NOMO-1 treated with DMSO at 0.1 percent for 48 hours (cell line): ENCODE data around the gene LNX2.

ENCODE experiments used
- DNase-seq: peaks from one replicate; lab custom pipeline; 2025; ENCODE audit not compliant: unreplicated experiment; lab: John Stamatoyannopoulos, UW

Gene LNX2

GRCh38 chr13:27613628-27614027 is 6.7 kb downstream of the LNX2 start:
- no peak for DNase-seq

DNA sequence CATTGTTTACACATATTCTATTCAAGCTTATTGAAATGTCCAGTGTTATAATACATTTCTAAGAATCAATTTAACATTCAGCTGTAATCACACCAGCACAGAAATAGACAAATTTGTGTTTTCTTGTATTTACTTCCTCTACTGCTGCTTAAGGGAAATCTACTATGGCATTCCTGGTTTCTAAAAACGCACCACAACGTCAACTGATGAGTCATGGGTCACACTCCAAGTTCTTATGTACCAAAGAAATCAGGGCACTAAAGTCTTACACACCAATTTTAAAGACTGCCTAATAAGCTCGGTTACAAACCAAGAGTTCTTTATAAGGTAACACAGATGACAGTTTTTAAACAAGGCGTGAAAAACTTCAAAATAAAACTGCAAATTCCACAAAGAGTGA is 13.2 kb downstream of the LNX2 start:
- DNase-seq: peak; percentile 15

DNA sequence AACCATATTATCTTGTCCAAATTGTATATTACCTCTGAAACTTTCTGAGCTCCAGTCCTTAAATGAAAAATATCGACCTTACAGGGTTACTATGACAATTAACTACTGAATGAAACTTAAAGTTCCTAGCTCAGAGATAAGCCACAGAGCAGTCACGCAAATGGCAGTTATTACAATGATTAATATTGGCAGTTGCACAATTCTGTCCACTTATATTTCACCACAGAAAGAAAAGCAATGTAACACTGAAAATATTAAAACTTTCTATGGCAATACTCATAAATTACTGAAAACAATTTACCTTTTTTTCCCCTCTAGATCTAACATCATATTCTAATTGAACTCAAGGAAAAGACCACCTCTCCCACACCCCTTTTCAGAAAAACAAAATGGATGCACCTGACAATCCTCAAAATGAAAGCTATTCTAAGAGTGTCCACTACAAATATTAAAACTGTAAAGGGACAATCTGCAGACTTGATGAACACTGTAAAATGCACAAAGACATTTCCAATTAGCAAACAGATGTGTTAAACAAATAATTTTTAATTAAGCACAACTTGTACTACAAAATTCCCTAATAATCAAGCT is 14.6 kb downstream of the LNX2 start:
- peak; percentile 85 for DNase-seq

- no peak for DNase-seq
Measured at GRCh38 chr13:27605099-27605498, 15.2 kb downstream of the LNX2 start.

- peak; percentile 53 for DNase-seq
Measured at GRCh38 chr13:27601803-27602202, 18.5 kb downstream of the LNX2 start.

- DNase-seq: peak; percentile 64
Measured at GRCh38 chr13:27601208-27601607, 19.1 kb downstream of the LNX2 start.

- DNase-seq: no peak
Measured at GRCh38 chr13:27600711-27601110, 19.6 kb downstream of the LNX2 start.

GRCh38 chr13:27599845-27600553 is 20.3 kb downstream of the LNX2 start:
- DNase-seq: no peak

GRCh38 chr13:27599096-27599495 is 21.2 kb downstream of the LNX2 start:
- DNase-seq: no peak

- peak; percentile 50 for DNase-seq
Measured at GRCh38 chr13:27595055-27595811, 25.1 kb downstream of the LNX2 start.

DNA sequence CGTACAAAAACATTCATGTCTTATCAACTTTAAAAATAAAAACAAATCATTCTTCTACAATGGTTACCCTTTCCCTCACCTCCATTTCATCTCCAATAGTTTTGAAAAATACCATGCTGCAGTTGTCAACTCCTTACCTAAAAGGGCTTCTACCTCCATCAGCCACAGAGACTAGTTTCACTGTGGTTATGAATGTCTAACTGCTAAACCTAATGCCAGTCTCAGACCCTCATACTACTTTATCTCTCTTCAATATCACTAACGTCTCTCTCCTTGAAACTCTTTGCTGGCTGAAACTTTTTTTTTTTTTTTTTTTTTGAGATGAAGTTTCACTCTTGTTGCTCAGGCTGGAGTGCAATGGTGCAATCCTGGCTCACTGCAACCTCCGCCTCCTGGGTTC is 27.1 kb downstream of the LNX2 start:
- DNase-seq: no peak

DNA sequence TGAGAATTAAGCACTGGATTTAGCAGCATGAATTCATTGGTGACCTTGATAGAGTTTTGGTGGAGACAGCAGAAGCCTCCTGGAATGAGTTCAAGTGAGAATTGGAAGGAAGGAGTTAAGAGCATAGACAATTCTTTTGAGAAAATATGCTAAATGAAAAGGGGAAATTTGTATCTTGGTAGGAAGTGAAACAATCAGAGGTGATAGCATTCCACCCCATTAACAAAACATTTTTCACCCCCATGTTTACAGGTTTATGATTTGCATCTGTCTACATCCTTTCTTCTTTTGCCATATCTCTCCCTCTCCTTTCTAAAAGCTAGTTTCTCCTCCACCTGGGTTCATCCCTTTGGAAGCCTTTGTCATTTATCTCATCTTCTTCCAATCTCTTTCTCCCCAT is 27.5 kb downstream of the LNX2 start:
- no peak for DNase-seq

DNA sequence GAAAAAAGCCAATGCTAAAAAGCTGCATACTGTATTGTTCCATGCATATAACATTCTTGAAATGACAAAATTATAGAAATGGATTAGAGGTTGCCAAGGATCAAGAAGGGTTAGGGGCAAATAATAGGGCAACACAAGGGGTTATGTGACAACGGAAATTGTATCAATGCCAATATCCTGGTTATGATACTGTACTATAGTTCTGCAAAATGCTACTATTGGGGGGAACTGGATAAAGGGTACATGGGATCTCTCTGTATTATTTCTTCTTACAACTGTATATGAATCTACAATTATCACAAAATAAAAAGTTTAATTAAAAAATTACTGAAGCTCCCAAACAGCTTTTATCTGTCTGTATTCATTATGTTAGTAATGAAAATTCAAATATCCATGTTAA is 31.9 kb downstream of the LNX2 start:
- no peak for DNase-seq

- DNase-seq: no peak
Measured at GRCh38 chr13:27587095-27587746, 33.1 kb downstream of the LNX2 start.

DNA sequence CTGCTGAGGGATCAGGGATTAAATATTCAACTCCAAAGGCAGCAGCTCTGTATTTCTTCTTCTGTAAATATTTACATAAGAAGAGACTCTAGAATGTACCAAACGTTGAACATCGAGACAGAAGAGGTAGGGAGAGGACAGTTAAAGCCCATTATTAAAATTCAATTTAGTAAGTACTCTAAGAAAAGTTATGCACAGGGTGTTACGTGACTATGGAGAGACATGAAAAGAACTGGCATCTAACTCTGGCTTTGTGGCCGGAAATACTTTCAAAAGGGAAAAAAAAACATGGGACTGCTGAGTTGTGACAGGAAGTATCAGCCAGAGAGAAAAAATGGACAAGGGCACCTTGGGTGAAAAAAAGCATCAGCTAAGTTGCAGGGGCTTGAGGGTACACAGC is 36.7 kb downstream of the LNX2 start:
- DNase-seq: no peak

DNA sequence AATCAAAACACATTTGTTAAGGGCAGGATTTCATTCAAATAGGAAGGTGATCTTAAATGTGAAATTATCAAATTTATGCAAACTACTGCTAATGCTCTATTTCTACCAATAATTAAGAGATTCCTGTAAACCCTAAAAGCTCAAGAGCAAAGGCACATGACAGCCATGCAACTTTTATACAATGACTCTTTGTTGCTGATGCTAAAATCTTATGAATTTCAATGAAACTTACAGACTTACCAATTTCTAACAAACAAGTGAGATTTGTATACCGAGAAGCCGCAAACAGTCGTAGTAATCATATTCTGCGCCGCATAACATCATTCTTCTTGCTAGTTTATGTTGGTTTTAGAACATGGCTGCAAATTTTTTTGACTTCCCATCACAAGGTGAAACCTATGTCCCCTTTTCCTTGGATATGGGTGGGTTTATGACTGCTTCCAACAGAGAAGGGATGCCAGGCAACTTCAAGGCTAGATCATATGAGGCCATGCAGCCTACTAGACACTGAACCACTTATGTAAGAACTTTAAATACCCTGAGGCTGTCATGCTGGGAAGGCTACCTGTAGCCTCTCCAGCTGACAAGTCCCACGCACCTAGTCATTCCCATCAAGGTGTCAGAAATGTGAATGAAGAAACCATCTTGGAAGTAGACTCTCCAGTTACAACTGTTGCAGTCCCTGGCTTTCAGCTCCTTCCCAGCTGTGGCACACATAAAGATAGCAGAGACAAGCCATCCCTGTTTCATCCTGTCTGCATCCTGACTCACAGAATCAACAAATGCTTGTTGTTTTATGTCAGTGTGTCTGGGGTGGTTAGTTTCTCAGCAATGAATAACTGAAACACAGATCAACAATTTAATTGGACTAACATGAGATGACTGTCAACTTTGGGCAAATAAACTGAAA is 42.0 kb downstream of the LNX2 start:
- no peak for DNase-seq

DNA sequence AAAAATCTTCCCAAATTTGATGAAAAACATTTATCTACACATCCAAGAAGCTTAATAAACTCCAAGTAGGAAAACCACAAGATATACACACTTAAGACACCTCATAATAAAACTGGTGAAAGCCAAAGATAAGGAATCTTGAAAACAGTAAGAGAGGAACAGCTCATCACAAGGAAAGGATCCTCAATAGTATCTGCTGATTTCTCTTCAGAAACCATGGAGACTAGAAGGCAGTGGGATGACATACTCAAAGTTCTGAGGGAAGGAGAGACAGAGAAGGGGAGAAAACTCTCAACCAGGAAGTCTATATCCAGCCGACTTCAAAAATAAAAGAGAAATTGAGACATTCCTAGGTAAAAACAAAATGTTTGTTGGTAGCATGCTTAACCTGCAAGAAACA is 45.7 kb downstream of the LNX2 start:
- no peak for DNase-seq

DNA sequence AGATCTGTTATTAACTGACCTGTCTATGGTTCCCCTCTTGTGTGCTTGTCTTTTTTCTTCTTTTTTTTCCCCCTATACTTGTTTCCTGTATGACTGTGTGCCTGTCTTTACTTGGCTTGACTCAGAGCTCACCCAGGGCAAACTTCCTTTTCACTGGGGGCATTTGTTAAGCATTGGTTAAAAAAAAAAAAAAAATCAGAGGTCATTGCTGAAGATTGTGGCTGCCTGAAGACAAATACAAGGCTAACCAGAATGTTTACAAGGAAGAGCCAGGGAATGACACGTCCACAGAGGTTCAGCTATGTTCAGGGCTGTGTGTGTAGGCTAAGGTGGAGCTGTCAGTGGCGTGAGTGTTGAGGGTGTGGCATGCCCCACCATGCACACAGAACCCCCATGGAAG is 47.1 kb downstream of the LNX2 start:
- peak; percentile 10 for DNase-seq

DNA sequence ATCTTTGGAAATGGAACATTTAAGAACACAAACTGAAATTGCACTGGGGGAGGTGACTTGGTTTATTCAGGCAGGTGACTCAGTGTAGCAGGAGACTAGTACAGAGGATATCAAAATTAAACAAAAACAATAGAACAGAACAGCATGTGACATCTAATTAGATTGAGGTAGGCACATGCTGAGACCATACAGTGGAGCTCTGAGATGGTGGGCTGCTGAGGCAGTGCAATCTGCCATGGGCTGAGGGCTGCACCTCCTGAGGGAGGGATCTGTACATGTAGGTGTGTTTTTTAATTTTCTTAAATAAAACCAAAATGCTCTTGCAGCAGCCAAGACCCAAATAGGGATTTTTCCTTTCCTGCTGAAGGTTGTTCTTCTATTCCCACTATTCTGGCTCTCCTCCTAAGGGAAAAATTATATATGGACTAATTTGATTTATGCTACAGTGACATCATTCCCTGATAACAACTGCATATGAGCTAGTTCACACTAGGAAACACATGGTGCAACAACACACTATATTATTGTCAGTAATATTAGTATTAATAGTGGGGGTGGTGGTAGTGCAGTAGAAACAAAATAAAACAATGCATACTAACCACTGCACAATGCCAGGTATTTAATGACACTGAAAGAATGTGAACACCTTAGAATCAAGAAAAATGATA is 48.0 kb downstream of the LNX2 start:
- DNase-seq: no peak

DNA sequence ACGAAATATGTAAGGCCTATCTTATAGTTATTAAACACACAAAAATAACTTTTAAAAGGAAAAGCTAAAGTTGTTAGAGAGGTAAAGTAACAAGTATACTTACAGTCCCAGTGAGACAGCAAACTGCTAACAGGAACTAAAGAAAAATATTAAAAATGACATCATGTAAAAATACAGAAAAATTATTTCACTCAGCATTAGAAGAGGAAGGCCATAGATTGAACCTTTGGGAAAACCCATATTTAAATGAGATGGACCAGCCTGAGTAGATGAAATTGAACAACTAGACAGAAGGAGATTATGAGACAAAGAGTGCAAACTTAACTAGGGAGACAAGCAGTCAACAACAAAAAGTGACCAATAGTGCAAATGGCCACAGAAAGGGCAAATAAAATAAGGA is 49.4 kb downstream of the LNX2 start:
- no peak for DNase-seq
